ENCODE results near the gene FOXP1. TPM values are rescaled to one million over a fixed set of nuclear protein-coding genes. Genes with fewer than 3 reads are reported as not detected.

The FOXP1 gene
- total RNA-seq, 4 donors from 2014 or later = 13.2 to 46.6 (median 29.2) TPM

- peaks cover 54 to 58% of the 10 kb centered on the region in 2 donors for H3K4me1 ChIP-seq
- H3K27ac ChIP-seq = peak overlapping the region; percentile 86 to 91 (median 89)
- peak; percentile 22 to 40 for ATAC-seq
- no peaks in the 10 kb centered on the region for H3K36me3 ChIP-seq
- H3K27me3 ChIP-seq = no peaks in the 10 kb centered on the region
- no peaks in the 10 kb centered on the region for H3K9me3 ChIP-seq
- DNase-seq = peak in 1 of 2 donors; percentile 16
- in situ Hi-C loops (cut with MboI; ENCODE audit: low sequenced_read_pairs in 4 of 4) (no loop called here), intact Hi-C loops (cut with DNase I; ENCODE audit: low total_unique reads) (loop anchor here (2.0 to 10.0 kb wide), 4 partner anchors 148 to 1939 kb away; partner anchors contain the start of gene LMOD3)
- H3K4me3 ChIP-seq = peak overlapping the region; percentile 58 to 83 (median 72)
- TF ChIP-seq CTCF (IDR thresholded peaks at IDR 0.05 in 4 of 5, conservative IDR thresholded peaks at IDR 0.05 in 1 of 5) (no peak), POLR2A (IDR thresholded peaks at IDR 0.05) (no peak)
Observed at GRCh38 chr3:71063773-71064290, 519.7 kb downstream of the FOXP1 start.

GRCh38 chr3:71062952-71063772 lies 520.4 kb downstream of the FOXP1 start:
- intact Hi-C loops (cut with DNase I; ENCODE audit: low total_unique reads) (loop anchor here (5.0 to 10.0 kb wide), 3 partner anchors 149 to 1938 kb away; partner anchors contain the start of gene LMOD3), in situ Hi-C loops (cut with MboI; ENCODE audit: low sequenced_read_pairs in 4 of 4) (no loop called here)
- peaks cover 61 to 64% of the 10 kb centered on the region in 2 donors for H3K4me1 ChIP-seq

GRCh38 chr3:71062037-71062932 lies 521.2 kb downstream of the FOXP1 start:
- DNase-seq = no peak
- no peak for TF ChIP-seq CTCF (IDR thresholded peaks at IDR 0.05 in 4 of 5, conservative IDR thresholded peaks at IDR 0.05 in 1 of 5)
- no peak for TF ChIP-seq POLR2A (IDR thresholded peaks at IDR 0.05)
- in situ Hi-C loops (cut with MboI; ENCODE audit: low sequenced_read_pairs in 4 of 4) (no loop called here), intact Hi-C loops (cut with DNase I; ENCODE audit: low total_unique reads) (loop anchor here (5.0 to 10.0 kb wide), 3 partner anchors 150 to 1937 kb away; partner anchors contain the start of gene LMOD3)
- peaks cover 61 to 68% of the 10 kb centered on the region in 2 donors for H3K4me1 ChIP-seq
- ATAC-seq = no peak
- no peaks in the 10 kb centered on the region for H3K9me3 ChIP-seq
- peak overlapping the region; percentile 58 to 83 (median 72) for H3K4me3 ChIP-seq
- H3K27ac ChIP-seq = peak overlapping the region; percentile 86 to 91 (median 89)
- H3K27me3 ChIP-seq = no peaks in the 10 kb centered on the region
- no peaks in the 10 kb centered on the region for H3K36me3 ChIP-seq

More at GRCh38 chr3:71062952-71063772, 520.4 kb downstream of the FOXP1 start:
- no peak for TF ChIP-seq CTCF (IDR thresholded peaks at IDR 0.05 in 4 of 5, conservative IDR thresholded peaks at IDR 0.05 in 1 of 5)
- TF ChIP-seq POLR2A (IDR thresholded peaks at IDR 0.05) = no peak
- no peaks in the 10 kb centered on the region for H3K9me3 ChIP-seq
- DNase-seq (no peak), ATAC-seq (no peak)
- H3K4me3 ChIP-seq = peak overlapping the region; percentile 58 to 83 (median 72)
- H3K27ac ChIP-seq = peak overlapping the region; percentile 86 to 91 (median 89)
- H3K27me3 ChIP-seq = no peaks in the 10 kb centered on the region
- no peaks in the 10 kb centered on the region for H3K36me3 ChIP-seq

GRCh38 chr3:71061581-71061980 lies 521.9 kb downstream of the FOXP1 start:
- H3K4me1 ChIP-seq = peaks cover 59 to 61% of the 10 kb centered on the region in 2 donors

More at GRCh38 chr3:71061581-71061980, 521.9 kb downstream of the FOXP1 start:
- in situ Hi-C loops (cut with MboI; ENCODE audit: low sequenced_read_pairs in 4 of 4) = no loop called here
- TF ChIP-seq POLR2A (IDR thresholded peaks at IDR 0.05) (no peak), CTCF (IDR thresholded peaks at IDR 0.05 in 4 of 5, conservative IDR thresholded peaks at IDR 0.05 in 1 of 5) (no peak)
- Histone ChIP-seq H3K9me3 (no peaks in the 10 kb centered on the region), H3K36me3 (no peaks in the 10 kb centered on the region), H3K27ac (peak overlapping the region; percentile 86 to 91 (median 89)), H3K27me3 (no peaks in the 10 kb centered on the region), H3K4me3 (peak overlapping the region in 3 of 4 donors; percentile 58 to 83 (median 70))
- ATAC-seq = no peak
- no peak for DNase-seq
- intact Hi-C loops (cut with DNase I; ENCODE audit: low total_unique reads) = loop anchor here (5.0 to 10.0 kb wide), 3 partner anchors 151 to 1937 kb away; partner anchors contain the start of gene LMOD3
